Trophoblast cell (in vitro differentiated cells and primary cell): Measurements from ENCODE around the gene OR51A7.

Experiments
- DNase-seq, 2 donors: peaks; one replicate each; pipeline ENCODE4 v3.0.0-alpha.2; 2016
- H2AFZ ChIP-seq: 2 replicates; pipeline ENCODE4 v1.6.1; 2013; ENCODE audit warnings: low read length, moderate library complexity, mild to moderate bottlenecking; ENCODE audit not compliant: insufficient read depth, poor library complexity
- H2AK5ac ChIP-seq: 2 replicates; pipeline ENCODE4 v1.6.1; 2013; ENCODE audit warnings: mild to moderate bottlenecking, low read length
- H2BK120ac ChIP-seq: 2 replicates; pipeline ENCODE4 v1.6.1; 2013; ENCODE audit warnings: low read length, mild to moderate bottlenecking, moderate library complexity; ENCODE audit not compliant: insufficient read depth, poor library complexity
- H2BK12ac ChIP-seq: 2 replicates; pipeline ENCODE4 v1.6.1; 2013; ENCODE audit warnings: mild to moderate bottlenecking, low read length, moderate library complexity
- H2BK5ac ChIP-seq: 2 replicates; pipeline ENCODE4 v1.6.1; 2013; ENCODE audit warnings: low read length, low read depth, moderate library complexity, mild to moderate bottlenecking; ENCODE audit not compliant: poor library complexity
- H3K14ac ChIP-seq: 2 replicates; pipeline ENCODE4 v1.6.1; 2013; ENCODE audit warnings: mild to moderate bottlenecking, low read length
- H3K18ac ChIP-seq: 2 replicates; pipeline ENCODE4 v1.6.1; 2013; ENCODE audit warnings: mild to moderate bottlenecking, low read length
- H3K23ac ChIP-seq: 2 replicates; pipeline ENCODE4 v1.6.1; 2013; ENCODE audit warnings: low read length
- H3K27ac ChIP-seq: 2 replicates; pipeline ENCODE4 v1.5.1; 2013; ENCODE audit warnings: low read depth, mild to moderate bottlenecking, inconsistent platforms, low read length, moderate library complexity
- H3K27me3 ChIP-seq: 2 replicates; pipeline ENCODE4 v1.6.1; 2013; ENCODE audit warnings: inconsistent platforms, mild to moderate bottlenecking, low read length, moderate library complexity; ENCODE audit not compliant: insufficient read depth
- H3K36me3 ChIP-seq, 2 experiments: 1 replicate in 1 of 2; 2 replicates in 1 of 2; pipeline ENCODE4 v1.6.1; 2013; ENCODE audit warnings: low read length in 2 of 2, mild to moderate bottlenecking in 2 of 2, moderate library complexity in 1 of 2; ENCODE audit not compliant: insufficient read depth in 2 of 2, control insufficient read depth in 1 of 2
- H3K4ac ChIP-seq: 2 replicates; pipeline ENCODE4 v1.6.1; 2013; ENCODE audit warnings: low read depth, mild to moderate bottlenecking, low read length, moderate library complexity
- H3K4me1 ChIP-seq, 2 experiments: 1 replicate in 1 of 2; 2 replicates in 1 of 2; pipeline ENCODE4 v1.6.1; 2013; ENCODE audit warnings: low read length in 2 of 2, mild to moderate bottlenecking in 2 of 2, moderate library complexity in 1 of 2; ENCODE audit not compliant: insufficient read depth in 2 of 2, control insufficient read depth in 1 of 2
- H3K4me2 ChIP-seq: 2 replicates; pipeline ENCODE4 v1.6.1; 2013; ENCODE audit warnings: inconsistent platforms, mild to moderate bottlenecking, low read length, moderate library complexity
- H3K4me3 ChIP-seq: 2 replicates; pipeline ENCODE4 v1.5.1; 2013; ENCODE audit warnings: mild to moderate bottlenecking, low read depth, low read length, inconsistent platforms
- H3K79me1 ChIP-seq: one replicate; pipeline ENCODE4 v1.6.1; 2013; ENCODE audit warnings: low read length
- H3K79me2 ChIP-seq: 2 replicates; pipeline ENCODE4 v1.6.1; 2013; ENCODE audit warnings: low read length, mild to moderate bottlenecking; ENCODE audit not compliant: control insufficient read depth, insufficient read depth, poor library complexity
- H3K9ac ChIP-seq: 2 replicates; pipeline ENCODE4 v1.6.1; 2013; ENCODE audit warnings: mild to moderate bottlenecking, low read length
- H3K9me3 ChIP-seq: 2 replicates; pipeline ENCODE4 v1.6.1; 2013; ENCODE audit warnings: low read depth, mild to moderate bottlenecking, control low read depth, inconsistent platforms, low read length; ENCODE audit not compliant: insufficient read depth
- H4K12ac ChIP-seq: 2 replicates; pipeline ENCODE4 v1.6.1; 2013; ENCODE audit warnings: low read depth, mild to moderate bottlenecking, low read length, moderate library complexity
- H4K8ac ChIP-seq: 2 replicates; pipeline ENCODE4 v1.6.1; 2013; ENCODE audit warnings: low read depth, mild to moderate bottlenecking, low read length, moderate library complexity
- H4K91ac ChIP-seq: one replicate; pipeline ENCODE4 v1.6.1; 2013; ENCODE audit warnings: low read depth, mild to moderate bottlenecking, low read length, moderate library complexity
- WGBS: extraction: QIAGEN DNeasy Blood & Tissue Kit; methylation state at CpG from one replicate; pipeline ENCODE4 v1.1.7; 2013; ENCODE audit warnings: missing lambda C conversion rate; ENCODE audit not compliant: insufficient read length, insufficient coverage; ENCODE audit errors: extremely low coverage; 5-methylcytosine and 5-hydroxymethylcytosine counted together

The OR51A7 gene

GRCh38 chr11:4884361-4884760 is 19.2 kb upstream of the OR51A7 start:
- Histone ChIP-seq H3K27ac (no peak overlapping the region), H3K36me3 (no peaks in the 10 kb centered on the region), H3K79me1 (no peaks in the 10 kb centered on the region), H3K23ac (no peak overlapping the region), H3K79me2 (no peaks in the 10 kb centered on the region), H3K4me3 (no peak overlapping the region), H3K9me3 (no peaks in the 10 kb centered on the region), H4K8ac (no peak overlapping the region), H3K27me3 (no peaks in the 10 kb centered on the region), H2AFZ (no peak overlapping the region), H3K9ac (no peak overlapping the region), H2AK5ac (no peak overlapping the region), H3K14ac (no peak overlapping the region), H4K12ac (no peak overlapping the region), H2BK5ac (no peak overlapping the region), H2BK12ac (no peak overlapping the region), H3K4me1 (peaks cover 0 to 3% of the 10 kb centered on the region in 2 experiments), H3K4me2 (no peak overlapping the region), H3K18ac (no peak overlapping the region), H3K4ac (no peak overlapping the region), H2BK120ac (no peak overlapping the region), H4K91ac (no peak overlapping the region)
- no CpG with 5 or more reads among the region's 3 CpGs for WGBS
- no peak for DNase-seq

- Histone ChIP-seq H3K4ac (no peak overlapping the region), H3K23ac (no peak overlapping the region), H3K4me2 (no peak overlapping the region), H2BK5ac (no peak overlapping the region), H3K18ac (no peak overlapping the region), H4K8ac (no peak overlapping the region), H4K91ac (no peak overlapping the region), H3K14ac (no peak overlapping the region), H3K79me2 (no peaks in the 10 kb centered on the region), H3K4me1 (peaks cover 0 to 3% of the 10 kb centered on the region in 2 experiments), H2AK5ac (no peak overlapping the region), H3K9me3 (no peaks in the 10 kb centered on the region), H4K12ac (no peak overlapping the region), H3K9ac (no peak overlapping the region), H3K36me3 (no peaks in the 10 kb centered on the region), H2BK12ac (no peak overlapping the region), H3K79me1 (no peaks in the 10 kb centered on the region), H3K4me3 (no peak overlapping the region), H2BK120ac (no peak overlapping the region), H3K27ac (no peak overlapping the region), H3K27me3 (no peaks in the 10 kb centered on the region), H2AFZ (no peak overlapping the region)
- no CpG with 5 or more reads among the region's 3 CpGs for WGBS
- DNase-seq: no peak
Observed at GRCh38 chr11:4886186-4886585, 17.4 kb upstream of the OR51A7 start.

- Histone ChIP-seq H4K91ac (no peak overlapping the region), H3K4ac (no peak overlapping the region), H2BK120ac (no peak overlapping the region), H4K12ac (no peak overlapping the region), H3K18ac (no peak overlapping the region), H3K36me3 (no peaks in the 10 kb centered on the region), H3K27ac (no peak overlapping the region), H3K23ac (no peak overlapping the region), H2AFZ (no peak overlapping the region), H2AK5ac (no peak overlapping the region), H3K4me3 (no peak overlapping the region), H3K4me1 (no peaks in the 10 kb centered on the region), H3K4me2 (no peak overlapping the region), H3K14ac (no peak overlapping the region), H3K79me2 (no peaks in the 10 kb centered on the region), H3K27me3 (no peaks in the 10 kb centered on the region), H3K79me1 (no peaks in the 10 kb centered on the region), H3K9ac (no peak overlapping the region), H4K8ac (no peak overlapping the region), H3K9me3 (no peaks in the 10 kb centered on the region), H2BK5ac (no peak overlapping the region), H2BK12ac (no peak overlapping the region)
- no CpG with 5 or more reads among the region's 1 CpG for WGBS
- no peak for DNase-seq
Observed at GRCh38 chr11:4887591-4887990, 16.0 kb upstream of the OR51A7 start.

- Histone ChIP-seq H4K8ac (no peak overlapping the region), H2BK12ac (no peak overlapping the region), H3K79me2 (no peaks in the 10 kb centered on the region), H2BK120ac (no peak overlapping the region), H3K4me3 (no peak overlapping the region), H3K9me3 (no peaks in the 10 kb centered on the region), H4K91ac (no peak overlapping the region), H2BK5ac (no peak overlapping the region), H4K12ac (no peak overlapping the region), H2AFZ (no peak overlapping the region), H3K4me2 (no peak overlapping the region), H2AK5ac (no peak overlapping the region), H3K4ac (no peak overlapping the region), H3K23ac (no peak overlapping the region), H3K27me3 (no peaks in the 10 kb centered on the region), H3K4me1 (no peaks in the 10 kb centered on the region), H3K27ac (no peak overlapping the region), H3K14ac (no peak overlapping the region), H3K9ac (no peak overlapping the region), H3K36me3 (no peaks in the 10 kb centered on the region), H3K18ac (no peak overlapping the region), H3K79me1 (no peaks in the 10 kb centered on the region)
- DNase-seq: peak in 1 of 2 donors; percentile 7
- no CpG with 5 or more reads among the region's 2 CpGs for WGBS
Observed at GRCh38 chr11:4890279-4890678, 13.3 kb upstream of the OR51A7 start.
